AG10803 (cell line): ENCODE data around the gene METTL14.

ENCODE experiments used
- DNase-seq: peaks from one replicate; pipeline ENCODE4 v3.0.0; 2010; ENCODE audit warnings: low read depth
- H3K4me3 ChIP-seq: 2 replicates; pipeline ENCODE4 v1.5.1; 2011; ENCODE audit warnings: mild to moderate bottlenecking, low read length, control low read depth
- CTCF ChIP-seq: conservative IDR thresholded peaks from 2 replicates; pipeline ENCODE4 v1.5.1; 2011; ENCODE audit warnings: mild to moderate bottlenecking, low read length, control low read depth, inconsistent platforms

METTL14 gene

GRCh38 chr4:118754890-118755289 lies 69.7 kb downstream of the METTL14 start:
- H3K4me3 ChIP-seq: no peak overlapping the region
- DNase-seq: peak; percentile 38
- TF ChIP-seq CTCF: no peak

- DNase-seq: no peak
- TF ChIP-seq CTCF: no peak
Measured at GRCh38 chr4:118755438-118756226, 70.4 kb downstream of the METTL14 start.

GRCh38 chr4:118756429-118756828 lies 71.2 kb downstream of the METTL14 start:
- no peak overlapping the region for H3K4me3 ChIP-seq
- TF ChIP-seq CTCF: no peak
- DNase-seq: no peak

More at GRCh38 chr4:118755438-118756226, 70.4 kb downstream of the METTL14 start:
- H3K4me3 ChIP-seq: no peak overlapping the region

- peak; percentile 33 for DNase-seq
- no peak for TF ChIP-seq CTCF
- H3K4me3 ChIP-seq: no peak overlapping the region
Measured at GRCh38 chr4:118756958-118757357, 71.8 kb downstream of the METTL14 start.

GRCh38 chr4:118757761-118758251 lies 72.6 kb downstream of the METTL14 start:
- no peak overlapping the region for H3K4me3 ChIP-seq
- no peak for TF ChIP-seq CTCF
- DNase-seq: peak; percentile 66

- DNase-seq: peak; percentile 72
- no peak overlapping the region for H3K4me3 ChIP-seq
- no peak for TF ChIP-seq CTCF
Measured at GRCh38 chr4:118758293-118758692, 73.1 kb downstream of the METTL14 start.

GRCh38 chr4:118759481-118759880 lies 74.3 kb downstream of the METTL14 start:
- H3K4me3 ChIP-seq: no peak overlapping the region
- no peak for TF ChIP-seq CTCF
- no peak for DNase-seq
